H9 (cell line): ENCODE data around the gene ZNF467. TPM values are rescaled to one million over a fixed set of nuclear protein-coding genes. Genes with fewer than 3 reads are reported as not detected.

Experiments
- DNase-seq: peaks from one replicate; pipeline ENCODE4 v3.0.0-alpha.2; 2017
- H2AFZ ChIP-seq: one replicate; pipeline ENCODE4 v1.6.1; 2013; ENCODE audit warnings: mild to moderate bottlenecking, low read length, control low read depth, moderate library complexity
- H2AK5ac ChIP-seq: 2 replicates; pipeline ENCODE4 v1.6.1; 2013; ENCODE audit warnings: low read length, control low read depth, mixed read lengths; ENCODE audit not compliant: insufficient read length
- H2BK120ac ChIP-seq: one replicate; pipeline ENCODE4 v1.6.1; 2013; ENCODE audit warnings: low read depth, mild to moderate bottlenecking, low read length, control low read depth, inconsistent platforms; ENCODE audit not compliant: poor library complexity, severe bottlenecking
- H2BK12ac ChIP-seq: 2 replicates; pipeline ENCODE4 v1.6.1; 2013; ENCODE audit warnings: low read length, control low read depth, mixed read lengths, low read depth; ENCODE audit not compliant: insufficient read length
- H2BK15ac ChIP-seq: 2 replicates; pipeline ENCODE4 v1.6.1; 2013; ENCODE audit warnings: low read depth, low read length, control low read depth
- H2BK20ac ChIP-seq: one replicate; pipeline ENCODE4 v1.6.1; 2013; ENCODE audit warnings: low read depth, mild to moderate bottlenecking, low read length, control low read depth, inconsistent platforms; ENCODE audit not compliant: poor library complexity, severe bottlenecking
- H2BK5ac ChIP-seq: 2 replicates; pipeline ENCODE4 v1.6.1; 2013; ENCODE audit warnings: low read length, control low read depth, mixed read lengths; ENCODE audit not compliant: insufficient read length
- H3K14ac ChIP-seq: 2 replicates; pipeline ENCODE4 v1.6.1; 2013; ENCODE audit warnings: low read length, control low read depth; ENCODE audit not compliant: insufficient read depth
- H3K18ac ChIP-seq: 2 replicates; pipeline ENCODE4 v1.6.1; 2013; ENCODE audit warnings: low read depth, mild to moderate bottlenecking, mixed read lengths, low read length, control low read depth; ENCODE audit not compliant: insufficient read length
- H3K23ac ChIP-seq: 2 replicates; pipeline ENCODE4 v1.6.1; 2013; ENCODE audit warnings: low read length, control low read depth, mixed read lengths, low read depth; ENCODE audit not compliant: insufficient read length
- H3K23me2 ChIP-seq: 2 replicates; pipeline ENCODE4 v1.6.1; 2013; ENCODE audit warnings: low read depth, mild to moderate bottlenecking, mixed read lengths, low read length, control low read depth; ENCODE audit not compliant: insufficient read length, poor library complexity, severe bottlenecking
- H3K27ac ChIP-seq: 2 replicates; pipeline ENCODE4 v1.5.1; 2013; ENCODE audit warnings: low read length, control low read depth, mixed read lengths, low read depth; ENCODE audit not compliant: insufficient read length
- H3K27me3 ChIP-seq: 2 replicates; pipeline ENCODE4 v1.6.1; 2013; ENCODE audit warnings: low read length, control low read depth, inconsistent platforms; ENCODE audit not compliant: insufficient read depth
- H3K4ac ChIP-seq: 2 replicates; pipeline ENCODE4 v1.6.1; 2013; ENCODE audit warnings: low read depth, mild to moderate bottlenecking, control low read depth, inconsistent platforms, low read length, moderate library complexity
- H3K4me1 ChIP-seq: 2 replicates; pipeline ENCODE4 v1.6.1; 2013; ENCODE audit warnings: low read length, control low read depth, inconsistent platforms; ENCODE audit not compliant: insufficient read depth
- H3K4me2 ChIP-seq: 2 replicates; pipeline ENCODE4 v1.6.1; 2013; ENCODE audit warnings: low read length, control low read depth, mixed read lengths; ENCODE audit not compliant: insufficient read length, insufficient read depth
- H3K56ac ChIP-seq: 2 replicates; pipeline ENCODE4 v1.6.1; 2013; ENCODE audit warnings: low read depth, mild to moderate bottlenecking, mixed read lengths, low read length, control low read depth; ENCODE audit not compliant: insufficient read length
- H3K79me1 ChIP-seq: 2 replicates; pipeline ENCODE4 v1.6.1; 2013; ENCODE audit warnings: low read depth, mild to moderate bottlenecking, moderate library complexity, low read length, control low read depth, inconsistent platforms; ENCODE audit not compliant: insufficient read depth, poor library complexity, severe bottlenecking
- H3K79me2 ChIP-seq: 2 replicates; pipeline ENCODE4 v1.6.1; 2013; ENCODE audit warnings: low read length, control low read depth, inconsistent platforms; ENCODE audit not compliant: insufficient read depth
- H3K9ac ChIP-seq: 2 replicates; pipeline ENCODE4 v1.6.1; 2013; ENCODE audit warnings: low read length, control low read depth, mixed read lengths; ENCODE audit not compliant: insufficient read length; ENCODE audit errors: extremely low read depth
- H3K9me3 ChIP-seq: one replicate; pipeline ENCODE4 v1.6.1; 2013; ENCODE audit warnings: low read depth, low read length, inconsistent platforms; ENCODE audit not compliant: control insufficient read depth
- H3T11ph ChIP-seq: one replicate; pipeline ENCODE4 v1.6.1; 2013; ENCODE audit warnings: mild to moderate bottlenecking, low read length, control low read depth, inconsistent platforms
- H4K20me1 ChIP-seq: one replicate; pipeline ENCODE4 v1.6.1; 2013; ENCODE audit not compliant: control insufficient read depth, insufficient read length, insufficient read depth
- H4K5ac ChIP-seq: 2 replicates; pipeline ENCODE4 v1.6.1; 2013; ENCODE audit warnings: low read depth, mild to moderate bottlenecking, mixed read lengths, low read length, control low read depth; ENCODE audit not compliant: insufficient read length
- H4K8ac ChIP-seq: replicated peaks from 2 replicates; pipeline ENCODE4 v1.6.1; 2013; ENCODE audit warnings: low read length, control low read depth, mixed read lengths, low read depth; ENCODE audit not compliant: insufficient read length
- H4K91ac ChIP-seq: 2 replicates; pipeline ENCODE4 v1.6.1; 2013; ENCODE audit warnings: low read depth, mild to moderate bottlenecking, moderate library complexity, mixed read lengths, low read length, control low read depth; ENCODE audit not compliant: insufficient read length
- H3K27ac Mint-ChIP-seq, 3 experiments: 2 replicates in 2 of 3; 3 replicates in 1 of 3; pipeline ENCODE4 v1.8.0; 2020 to 2021; ENCODE audit warnings: mixed read lengths in 3 of 3, mild to moderate bottlenecking in 1 of 3, moderate library complexity in 1 of 3
- H3K27me3 Mint-ChIP-seq: 2 replicates; pipeline ENCODE4 v1.8.0; 2021; ENCODE audit warnings: low read depth, mild to moderate bottlenecking, moderate library complexity, mixed read lengths
- H3K36me3 Mint-ChIP-seq, 3 experiments: 2 replicates in 2 of 3; 3 replicates in 1 of 3; pipeline ENCODE4 v1.8.0; 2020 to 2021; ENCODE audit warnings: low read depth in 3 of 3, mixed read lengths in 3 of 3; ENCODE audit not compliant: insufficient read depth in 1 of 3
- H3K4me1 Mint-ChIP-seq, 2 experiments: 2 replicates each; pipeline ENCODE4 v1.8.0; 2020; ENCODE audit warnings: mixed read lengths in 2 of 2
- H3K4me3 Mint-ChIP-seq, 2 experiments: 2 replicates in 1 of 2; 3 replicates in 1 of 2; pipeline ENCODE4 v1.8.0; 2020 to 2021; ENCODE audit warnings: mild to moderate bottlenecking in 2 of 2, mixed read lengths in 2 of 2, moderate library complexity in 1 of 2
- H3K9me3 Mint-ChIP-seq, 2 experiments: 2 replicates in 1 of 2; 3 replicates in 1 of 2; pipeline ENCODE4 v1.8.0; 2020; ENCODE audit warnings: mild to moderate bottlenecking in 2 of 2, mixed read lengths in 2 of 2, moderate library complexity in 1 of 2
- CTCF ChIP-seq: fragments of 200-600 bp; sonication (generic); conservative IDR thresholded peaks from 3 replicates; pipeline ENCODE4 v1.8.0; 2021; ENCODE audit warnings: antibody characterized with exemption, mild to moderate bottlenecking
- WGBS: extraction: QIAGEN DNeasy Blood & Tissue Kit; methylation state at CpG from one replicate; pipeline ENCODE4 v1.1.7; 2013; ENCODE audit warnings: missing lambda C conversion rate, low lambda C conversion rate, mixed read lengths; ENCODE audit not compliant: insufficient read length; ENCODE audit errors: extremely low coverage; 5-methylcytosine and 5-hydroxymethylcytosine counted together
- total RNA-seq: library from RNA; stranded (reverse); gene quantifications from 2 replicates; pipeline ENCODE4 v1.2.1, GENCODE V29; 2021

Gene ZNF467
- total RNA-seq, 1 experiment from 2014 or later = 0.31 TPM

GRCh38 chr7:149815661-149816266 lies 42.4 kb upstream of the ZNF467 start:
- Histone ChIP-seq H2BK15ac (no peak overlapping the region), H3K9me3 (no peaks in the 10 kb centered on the region), H3K27me3 (no peaks in the 10 kb centered on the region), H4K20me1 (no peaks in the 10 kb centered on the region), H3K4me1 (no peaks in the 10 kb centered on the region), H4K91ac (no peak overlapping the region), H2AK5ac (no peak overlapping the region), H2BK12ac (no peak overlapping the region), H3K79me2 (no peaks in the 10 kb centered on the region), H3K23me2 (no peaks in the 10 kb centered on the region), H4K5ac (no peak overlapping the region), H3K4me2 (no peak overlapping the region), H3K18ac (no peak overlapping the region), H2BK5ac (no peak overlapping the region), H3K27ac (no peak overlapping the region), H3T11ph (no peak overlapping the region), H3K9ac (no peak overlapping the region), H2BK120ac (no peak overlapping the region), H2BK20ac (no peak overlapping the region), H2AFZ (no peak overlapping the region), H3K79me1 (no peaks in the 10 kb centered on the region), H3K56ac (no peak overlapping the region), H3K14ac (no peak overlapping the region), H3K23ac (no peak overlapping the region), H4K8ac (no peak overlapping the region), H3K4ac (no peak overlapping the region)
- Mint-ChIP-seq H3K27me3 (peaks cover 1% of the 10 kb centered on the region; the same call in 1 of the 2 replicates), H3K4me3 (no peak overlapping the region), H3K27ac (no peak overlapping the region), H3K4me1 (peaks cover 2 to 15% of the 10 kb centered on the region in 2 experiments; a peak in 2 of 4 replicates), H3K9me3 (no peaks in the 10 kb centered on the region), H3K36me3 (no peaks in the 10 kb centered on the region)
- no peak for DNase-seq
- no CpG with 5 or more reads among the region's 16 CpGs for WGBS
- no peak for TF ChIP-seq CTCF
